ENCODE measurements around the gene SLC25A26.

Gene SLC25A26

DNA sequence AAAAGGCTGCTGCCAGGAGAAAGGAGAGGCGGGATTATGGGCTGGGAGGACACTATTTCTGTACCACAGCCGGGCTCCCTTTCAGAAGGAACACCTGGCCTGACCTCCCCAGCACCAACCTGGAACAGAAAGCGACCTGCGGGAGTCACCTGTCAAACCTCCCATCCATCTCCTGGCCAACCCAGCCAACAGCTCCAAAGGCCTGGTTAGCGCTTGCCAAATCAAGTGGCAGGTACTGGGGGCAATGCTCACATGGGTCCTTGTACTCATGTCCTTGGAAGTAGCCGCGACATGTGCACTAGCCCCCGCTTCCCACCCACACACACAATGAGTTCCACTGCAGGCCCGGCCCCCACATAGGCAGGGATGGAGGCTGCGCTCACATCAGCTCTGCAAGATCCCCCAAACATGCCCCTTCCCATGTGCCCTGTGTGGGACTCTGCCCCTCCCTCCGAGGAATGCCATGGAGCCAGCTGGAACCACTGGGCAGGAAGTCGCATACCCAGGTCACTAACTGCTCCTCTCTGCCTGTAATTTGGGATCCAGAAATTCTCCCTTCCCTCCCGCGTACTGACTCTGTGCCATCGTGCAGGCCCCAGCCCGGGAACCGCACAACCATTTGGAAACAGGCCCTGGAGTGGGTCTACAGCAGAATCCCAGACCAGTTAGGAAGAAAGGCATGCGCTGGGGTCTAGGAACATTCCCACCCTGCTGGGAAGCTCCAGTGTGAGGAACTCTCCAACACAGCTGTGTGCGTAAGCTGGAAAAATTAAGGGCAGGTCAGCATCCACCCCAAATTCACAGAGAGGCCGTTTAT is 181.1 kb downstream of the SLC25A26 start:
- Mint-ChIP-seq H3K4me3 (no peak overlapping the region), H3K36me3 (ENCODE audit: low read depth) (peaks cover 23% of the 10 kb centered on the region), H3K27me3 (ENCODE audit: low read depth) (no peaks in the 10 kb centered on the region), H3K9me3 (no peaks in the 10 kb centered on the region), H3K27ac (peak overlapping the region; percentile 35 to 82 (median 44)), H3K4me1 (peaks cover 62% of the 10 kb centered on the region)
- TF ChIP-seq, protein P1, sequence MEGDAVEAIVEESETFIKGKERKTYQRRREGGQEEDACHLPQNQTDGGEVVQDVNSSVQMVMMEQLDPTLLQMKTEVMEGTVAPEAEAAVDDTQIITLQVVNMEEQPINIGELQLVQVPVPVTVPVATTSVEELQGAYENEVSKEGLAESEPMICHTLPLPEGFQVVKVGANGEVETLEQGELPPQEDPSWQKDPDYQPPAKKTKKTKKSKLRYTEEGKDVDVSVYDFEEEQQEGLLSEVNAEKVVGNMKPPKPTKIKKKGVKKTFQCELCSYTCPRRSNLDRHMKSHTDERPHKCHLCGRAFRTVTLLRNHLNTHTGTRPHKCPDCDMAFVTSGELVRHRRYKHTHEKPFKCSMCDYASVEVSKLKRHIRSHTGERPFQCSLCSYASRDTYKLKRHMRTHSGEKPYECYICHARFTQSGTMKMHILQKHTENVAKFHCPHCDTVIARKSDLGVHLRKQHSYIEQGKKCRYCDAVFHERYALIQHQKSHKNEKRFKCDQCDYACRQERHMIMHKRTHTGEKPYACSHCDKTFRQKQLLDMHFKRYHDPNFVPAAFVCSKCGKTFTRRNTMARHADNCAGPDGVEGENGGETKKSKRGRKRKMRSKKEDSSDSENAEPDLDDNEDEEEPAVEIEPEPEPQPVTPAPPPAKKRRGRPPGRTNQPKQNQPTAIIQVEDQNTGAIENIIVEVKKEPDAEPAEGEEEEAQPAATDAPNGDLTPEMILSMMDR (IDR thresholded peaks at IDR 0.05; ENCODE audit: unreplicated experiment in 3 of 3) = no peak

DNA sequence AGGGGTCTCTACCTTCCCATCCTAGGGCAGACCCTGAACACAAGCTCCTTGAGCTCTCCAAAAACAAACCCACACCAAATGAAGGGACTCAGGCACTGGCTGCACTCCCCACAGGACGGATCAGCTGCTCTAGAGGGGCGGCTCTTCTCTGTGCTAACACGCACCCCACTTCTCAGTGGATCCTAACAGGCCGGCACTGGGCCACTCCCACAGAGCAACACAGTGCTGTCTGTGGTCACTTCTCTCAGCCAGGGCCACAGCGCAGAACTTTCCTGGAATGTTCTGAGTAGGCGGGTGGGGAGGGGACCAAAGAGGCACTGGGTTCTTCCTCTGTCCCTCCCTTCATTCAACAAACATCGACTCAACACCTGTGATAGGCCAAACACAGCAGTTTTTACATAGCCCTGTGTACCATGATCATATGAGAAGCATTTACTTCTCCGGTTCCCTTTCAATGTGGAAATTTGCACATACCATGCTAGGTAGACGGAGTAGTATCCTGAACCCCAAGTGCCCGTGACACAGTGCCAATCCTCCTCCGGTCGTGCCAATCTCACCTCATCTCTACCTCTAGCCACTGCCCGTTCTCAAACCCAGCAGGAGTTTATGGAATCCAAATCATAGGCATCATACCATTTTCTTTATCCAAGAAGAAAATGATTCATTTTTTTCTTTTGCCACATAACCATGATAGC is 181.9 kb downstream of the SLC25A26 start:
- Mint-ChIP-seq H3K9me3 (no peaks in the 10 kb centered on the region), H3K4me3 (peak overlapping the region in 1 of 3 experiments; percentile 18), H3K27me3 (ENCODE audit: low read depth) (no peaks in the 10 kb centered on the region), H3K4me1 (peaks cover 67% of the 10 kb centered on the region), H3K27ac (peak overlapping the region; percentile 1 to 82 (median 44)), H3K36me3 (ENCODE audit: low read depth) (peaks cover 18% of the 10 kb centered on the region)
- TF ChIP-seq, protein P1 (IDR thresholded peaks at IDR 0.05; ENCODE audit: unreplicated experiment in 3 of 3) = no peak

DNA sequence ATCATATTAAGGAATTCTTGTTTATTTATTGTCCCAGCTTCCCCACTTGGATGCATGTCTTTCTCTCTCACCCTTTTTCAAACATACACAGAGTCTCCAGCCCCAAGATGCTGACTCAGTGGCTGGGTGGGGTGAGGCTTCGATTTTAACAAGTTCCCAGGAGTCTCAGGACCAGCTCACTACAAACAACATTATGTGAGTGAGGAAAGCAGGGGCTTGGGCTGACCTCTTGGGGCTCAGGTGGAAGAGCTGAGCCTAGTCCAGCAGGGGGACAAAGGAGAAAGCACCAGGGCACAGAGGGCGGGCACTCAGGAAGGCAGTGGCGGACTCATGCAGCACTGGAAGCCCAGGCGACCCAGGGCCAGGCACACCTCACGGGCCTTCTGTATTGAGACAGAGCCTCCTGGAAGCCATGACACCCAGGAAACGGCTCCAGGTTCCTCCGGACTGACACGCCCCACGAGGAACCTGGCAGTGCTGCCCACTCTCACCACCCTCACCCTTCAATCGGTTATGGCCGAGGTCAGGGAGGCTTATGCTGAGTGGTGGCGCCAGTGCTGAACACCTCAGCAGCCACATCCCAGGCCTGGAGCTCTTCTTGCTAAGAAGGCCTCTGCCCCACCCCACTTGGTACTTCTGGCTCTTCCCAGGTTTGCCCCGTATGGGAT is 182.7 kb downstream of the SLC25A26 start:
- peaks cover 65% of the 10 kb centered on the region for H3K4me1 Mint-ChIP-seq
- no peak overlapping the region for H3K4me3 Mint-ChIP-seq
- H3K9me3 Mint-ChIP-seq = no peaks in the 10 kb centered on the region
- H3K36me3 Mint-ChIP-seq (ENCODE audit: low read depth) = peaks cover 15% of the 10 kb centered on the region
- TF ChIP-seq, protein P1 (IDR thresholded peaks at IDR 0.05; ENCODE audit: unreplicated experiment in 3 of 3) = no peak
- no peaks in the 10 kb centered on the region for H3K27me3 Mint-ChIP-seq (ENCODE audit: low read depth)
- H3K27ac Mint-ChIP-seq = peak overlapping the region in 2 of 3 experiments; percentile 44 to 82

DNA sequence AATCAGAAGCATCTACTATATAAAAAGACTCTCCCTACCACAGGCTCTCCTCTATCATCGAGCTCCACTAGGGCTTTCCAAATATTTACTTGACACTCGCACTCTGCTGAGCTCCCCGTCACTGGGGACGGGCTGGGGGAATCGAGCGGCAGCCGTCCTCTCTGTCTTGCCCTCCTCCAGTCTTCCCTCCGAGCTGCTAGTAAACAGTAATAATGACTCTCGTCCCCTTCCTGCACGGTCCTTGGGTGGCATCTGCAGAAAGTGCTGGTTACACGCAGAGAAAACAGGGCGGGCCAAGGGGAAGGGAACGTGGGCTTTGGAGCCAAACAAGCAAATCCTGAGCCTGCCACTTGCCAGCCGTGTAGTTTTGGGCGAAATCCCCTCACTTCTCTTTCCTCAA is 183.4 kb downstream of the SLC25A26 start:
- TF ChIP-seq, protein P1 (IDR thresholded peaks at IDR 0.05; ENCODE audit: unreplicated experiment in 3 of 3) = no peak
- H3K4me1 Mint-ChIP-seq = peaks cover 65% of the 10 kb centered on the region
- no peaks in the 10 kb centered on the region for H3K9me3 Mint-ChIP-seq
- peak overlapping the region in 1 of 3 experiments; percentile 22 for H3K27ac Mint-ChIP-seq
- H3K27me3 Mint-ChIP-seq (ENCODE audit: low read depth) = no peaks in the 10 kb centered on the region
- H3K4me3 Mint-ChIP-seq = no peak overlapping the region
- H3K36me3 Mint-ChIP-seq (ENCODE audit: low read depth) = peaks cover 21% of the 10 kb centered on the region

DNA sequence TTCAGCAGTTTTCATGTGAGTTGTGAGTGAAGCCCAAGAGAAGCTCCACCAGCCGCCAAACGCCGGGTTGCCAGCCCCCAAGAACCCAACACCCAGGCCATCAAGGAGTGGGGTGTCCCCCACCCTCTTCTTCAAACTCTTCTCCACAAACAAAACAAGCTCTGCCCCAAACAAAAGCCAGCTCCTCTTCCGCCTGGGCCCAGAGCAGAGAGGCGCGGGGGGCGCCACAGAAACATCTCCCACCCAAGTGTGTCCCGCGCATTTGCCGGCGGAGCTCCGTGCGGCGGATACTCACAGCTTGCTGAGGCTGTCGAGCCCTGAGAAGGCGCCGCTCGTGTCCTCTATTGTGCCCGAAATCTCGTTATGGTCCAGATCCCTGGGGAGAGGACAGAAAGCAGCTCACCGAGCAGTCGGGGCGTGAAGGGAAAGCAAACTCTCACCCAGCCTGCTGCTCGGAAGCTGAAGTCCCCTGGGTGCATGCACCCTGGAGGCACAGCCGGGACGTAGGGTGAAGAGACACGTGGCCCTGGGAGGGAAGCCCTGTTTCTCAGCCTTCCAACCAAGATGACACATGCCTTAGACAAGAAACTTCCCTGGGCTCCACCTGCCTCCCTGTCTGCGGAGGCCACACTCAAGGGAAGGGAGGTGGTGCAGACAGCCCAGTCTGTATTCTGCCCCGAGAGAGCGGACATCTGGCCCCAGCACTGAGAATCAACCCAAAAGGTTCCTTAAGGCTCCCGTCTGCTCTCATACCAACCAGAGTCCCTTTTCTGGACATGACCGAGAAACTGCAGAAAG is 184.3 kb downstream of the SLC25A26 start:
- peaks cover 23% of the 10 kb centered on the region for H3K36me3 Mint-ChIP-seq (ENCODE audit: low read depth)
- TF ChIP-seq, protein P1 (IDR thresholded peaks at IDR 0.05; ENCODE audit: unreplicated experiment in 3 of 3) = no peak
- H3K27ac Mint-ChIP-seq = no peak overlapping the region
- no peaks in the 10 kb centered on the region for H3K9me3 Mint-ChIP-seq
- H3K4me1 Mint-ChIP-seq = peaks cover 61% of the 10 kb centered on the region
- H3K27me3 Mint-ChIP-seq (ENCODE audit: low read depth) = no peaks in the 10 kb centered on the region
- no peak overlapping the region for H3K4me3 Mint-ChIP-seq
